Psoas muscle (tissue), 8 donors: ENCODE data around the gene ATP9B. TPM values are rescaled to one million over a fixed set of nuclear protein-coding genes. Genes with fewer than 3 reads are reported as not detected.

Experiments
- ATAC-seq, 4 donors: fragments of 200-7000 bp; cut with Tn5 transposase; one replicate each; pipeline ENCODE4 v1.9.1; 2020; ENCODE audit warnings: moderate library complexity in 3 of 4, mild to moderate bottlenecking in 2 of 4
- DNase-seq, 2 donors: peaks; one replicate each; pipeline ENCODE4 v3.0.0-alpha.2; 2020
- H3K27ac ChIP-seq: fragments of 200-600 bp; one replicate; pipeline ENCODE4 v1.8.0; 2022
- H3K27me3 ChIP-seq, 3 donors: fragments of 200-600 bp in 1 of 3; one replicate each; pipeline versions ENCODE4 v1.6.1 to v1.8.0; 2013 to 2022; ENCODE audit warnings: low read length in 2 of 3, mild to moderate bottlenecking in 2 of 3, moderate library complexity in 1 of 3; ENCODE audit not compliant: insufficient read depth in 3 of 3
- H3K36me3 ChIP-seq, 2 donors: fragments of 200-600 bp in 1 of 2; one replicate each; pipeline versions ENCODE4 v1.6.1 to v1.8.0; 2013 to 2022; ENCODE audit warnings: low read depth in 1 of 2, mild to moderate bottlenecking in 1 of 2, moderate library complexity in 1 of 2; ENCODE audit not compliant: insufficient read depth in 1 of 2
- H3K4me1 ChIP-seq: fragments of 200-600 bp; one replicate; pipeline ENCODE4 v1.8.0; 2022
- H3K4me3 ChIP-seq: fragments of 200-600 bp; one replicate; pipeline ENCODE4 v1.8.0; 2022; ENCODE audit warnings: mild to moderate bottlenecking
- H3K9me3 ChIP-seq: fragments of 200-600 bp; one replicate; pipeline ENCODE4 v1.8.0; 2022
- CTCF ChIP-seq: fragments of 200-600 bp; IDR thresholded peaks from one replicate; pipeline ENCODE4 v1.8.0; 2022; ENCODE audit warnings: antibody characterized with exemption
- WGBS, 3 donors: extraction: QIAGEN DNeasy Blood & Tissue Kit; methylation state at CpG; one replicate each; pipeline versions ENCODE4 v1.1.6 to v1.1.7; 2013; 5-methylcytosine and 5-hydroxymethylcytosine counted together
- intact Hi-C, 2 donors: fragments of 100-400 bp; cut with DNase I; formaldehyde crosslinking; loops; one replicate each; pipeline versions ENCODE4 v1.11.0 to v1.14.2; 2022
- polyA plus RNA-seq, 3 donors: library from polyadenylated mRNA; stranded (reverse); fragments of 200-250 nt; gene quantifications; one replicate each; pipeline ENCODE4 v1.2.3, GENCODE V29; 2013
- total RNA-seq, 4 donors: library from RNA; stranded (reverse); fragmentation: NEBNext Ultra II Directional in 2 of 4; extraction: Animal tissue kit (Norgen Biotek cat#: 25700) in 2 of 4; gene quantifications; one replicate each; pipeline versions ENCODE4 v1.2.1 to v1.2.4, GENCODE V29; 2021 to 2023
- donor health status: healthy with polysubstance abuse.
- donor health status: DM: no; HTN: no; CAD: no; lungs with moderate emphysema.
- donor health status: Bipolar disorder and iron deficiency.
- donor health status: healthy.
- donor health status: DM: yes; HTN: yes; CAD: no.
- donor health status: DM: no; HTN: no; CAD: no.
- donor health status: DM: no; HTN: no; CAD: no.
- donor health status: DM: yes; HTN: yes; CAD: no.

Gene ATP9B
- total and polyA plus RNA-seq, 7 donors, result 5.0 to 22.1 (median 9.8) TPM

- no peak for ATAC-seq
- H3K36me3 ChIP-seq, result no peaks in the 10 kb centered on the region
- H3K27ac ChIP-seq, result no peak overlapping the region
- WGBS, 3 donors, result 74 to 93% (median 81%) methylated on average over 6 of the region's 6 CpGs
- intact Hi-C loops, result no loop called here
- no peak for TF ChIP-seq CTCF
- H3K4me3 ChIP-seq, result no peak overlapping the region
- no peaks in the 10 kb centered on the region for H3K9me3 ChIP-seq
- H3K27me3 ChIP-seq, result no peaks in the 10 kb centered on the region
- H3K4me1 ChIP-seq, result peaks cover 21% of the 10 kb centered on the region
- DNase-seq, result no peak
Observed at GRCh38 chr18:79105455-79105854, 36.3 kb downstream of the ATP9B start.

- TF ChIP-seq CTCF, result no peak
- intact Hi-C loops, result no loop called here
- Histone ChIP-seq H3K36me3 (no peaks in the 10 kb centered on the region), H3K4me1 (peaks cover 19% of the 10 kb centered on the region), H3K9me3 (no peaks in the 10 kb centered on the region), H3K27ac (no peak overlapping the region), H3K4me3 (no peak overlapping the region), H3K27me3 (no peaks in the 10 kb centered on the region)
- WGBS, 3 donors, result 91 to 96% (median 92%) methylated on average over 5 of the region's 5 CpGs
- DNase-seq, result no peak
- ATAC-seq, result no peak
Observed at GRCh38 chr18:79106084-79106483, 36.9 kb downstream of the ATP9B start.

GRCh38 chr18:79107886-79108285 is 38.7 kb downstream of the ATP9B start:
- DNase-seq, result no peak
- Histone ChIP-seq H3K27me3 (no peaks in the 10 kb centered on the region), H3K4me1 (peaks cover 10% of the 10 kb centered on the region), H3K27ac (no peak overlapping the region), H3K4me3 (no peak overlapping the region), H3K9me3 (no peaks in the 10 kb centered on the region), H3K36me3 (no peaks in the 10 kb centered on the region)
- 74 to 87% (median 80%) methylated on average over 4 of the region's 4 CpGs for WGBS, 3 donors
- intact Hi-C loops, result no loop called here
- peak; percentile 22 to 67 (median 46) for ATAC-seq
- TF ChIP-seq CTCF, result no peak

- peaks cover 10% of the 10 kb centered on the region for H3K4me1 ChIP-seq
- no peak for TF ChIP-seq CTCF
- no peak overlapping the region for H3K4me3 ChIP-seq
- DNase-seq (no peak), ATAC-seq (peak in 2 of 4 donors; percentile 56 to 57)
- no peaks in the 10 kb centered on the region for H3K27me3 ChIP-seq
- intact Hi-C loops, result no loop called here
- H3K36me3 ChIP-seq, result peaks cover 0 to 3% of the 10 kb centered on the region in 2 donors
- no peaks in the 10 kb centered on the region for H3K9me3 ChIP-seq
- no peak overlapping the region for H3K27ac ChIP-seq
- WGBS, 3 donors, result 42 to 53% (median 46%) methylated on average over 7 of the region's 7 CpGs
Observed at GRCh38 chr18:79108549-79109215, 39.5 kb downstream of the ATP9B start.

GRCh38 chr18:79111483-79111882 is 42.3 kb downstream of the ATP9B start:
- 74 to 80% (median 76%) methylated on average over 5 of the region's 5 CpGs for WGBS, 3 donors
- no peak overlapping the region for H3K27ac ChIP-seq
- ATAC-seq (no peak), DNase-seq (no peak)
- H3K9me3 ChIP-seq, result no peaks in the 10 kb centered on the region
- H3K4me3 ChIP-seq, result no peak overlapping the region
- no peak for TF ChIP-seq CTCF
- intact Hi-C loops, result no loop called here
- H3K4me1 ChIP-seq, result peaks cover 10% of the 10 kb centered on the region
- H3K36me3 ChIP-seq, result peaks cover 0 to 14% of the 10 kb centered on the region in 2 donors
- no peaks in the 10 kb centered on the region for H3K27me3 ChIP-seq
